ENCODE results near the gene MITF. TPM values are rescaled to one million over a fixed set of nuclear protein-coding genes. Genes with fewer than 3 reads are reported as not detected.

MITF gene
- total RNA-seq, 1 experiment from 2014 or later, result 1.9 TPM

GRCh38 chr3:69724722-69725435, 14.4 kb upstream of the MITF start:
- no peak for ATAC-seq
- Histone ChIP-seq H3K9me2 (ENCODE audit: insufficient read depth) (no peaks in the 10 kb centered on the region), H3K27ac (ENCODE audit: low read depth, low read length) (no peak overlapping the region), H3K9me3 (ENCODE audit: control insufficient read depth in 1 of 2, insufficient read depth in 1 of 2, low read depth in 1 of 2, low read length in 2 of 2) (no peaks in the 10 kb centered on the region), H3K79me2 (ENCODE audit: insufficient read depth, low read length) (no peaks in the 10 kb centered on the region), H3K4me2 (ENCODE audit: low read length) (no peak overlapping the region), H2AFZ (ENCODE audit: low read depth, low read length, poor library complexity, severe bottlenecking) (no peak overlapping the region), H3K36me3 (ENCODE audit: control insufficient read depth in 1 of 2, insufficient read depth in 2 of 2, low read length in 2 of 2) (no peaks in the 10 kb centered on the region), H3K27me3 (ENCODE audit: insufficient read depth, low read length) (peaks cover 3% of the 10 kb centered on the region), H3K4me1 (ENCODE audit: control insufficient read depth in 1 of 2, insufficient read depth in 2 of 2, low read length in 2 of 2) (no peaks in the 10 kb centered on the region), H3K4me3 (replicated peaks in 1 of 2; ENCODE audit: low read depth in 1 of 2, low read length in 2 of 2) (no peak overlapping the region), H3K9ac (ENCODE audit: low read length) (no peak overlapping the region), H4K20me1 (ENCODE audit: insufficient read depth) (no peaks in the 10 kb centered on the region)
- POLR2A ChIA-PET, result no interaction called here
- RAD21 ChIA-PET (ENCODE audit: low non-redundant PET in 1 of 2, low total read pairs in 2 of 2, uncharacterized antibody in 2 of 2, unreplicated experiment in 2 of 2), result no interaction called here
- no peak for TF ChIP-seq POLR2AphosphoS5 (IDR thresholded peaks at IDR 0.05; ENCODE audit: low read depth, low read length)
- TF ChIP-seq JUND (IDR thresholded peaks at IDR 0.05), result no peak
- TF ChIP-seq RAD21 (IDR thresholded peaks at IDR 0.05; ENCODE audit: low read depth), result no peak
- no peak for TF ChIP-seq EZH2phosphoT487 (IDR thresholded peaks at IDR 0.05; ENCODE audit: borderline replicate concordance)
- no peak for TF ChIP-seq MAX (IDR thresholded peaks at IDR 0.05)
- no peak for TF ChIP-seq CBX3 (IDR thresholded peaks at IDR 0.05; ENCODE audit: low read depth)
- no peak for TF ChIP-seq ZFX (IDR thresholded peaks at IDR 0.05)
- no peak for TF ChIP-seq SP1 (IDR thresholded peaks at IDR 0.05; ENCODE audit: low read depth)
- TF ChIP-seq, protein P1, sequence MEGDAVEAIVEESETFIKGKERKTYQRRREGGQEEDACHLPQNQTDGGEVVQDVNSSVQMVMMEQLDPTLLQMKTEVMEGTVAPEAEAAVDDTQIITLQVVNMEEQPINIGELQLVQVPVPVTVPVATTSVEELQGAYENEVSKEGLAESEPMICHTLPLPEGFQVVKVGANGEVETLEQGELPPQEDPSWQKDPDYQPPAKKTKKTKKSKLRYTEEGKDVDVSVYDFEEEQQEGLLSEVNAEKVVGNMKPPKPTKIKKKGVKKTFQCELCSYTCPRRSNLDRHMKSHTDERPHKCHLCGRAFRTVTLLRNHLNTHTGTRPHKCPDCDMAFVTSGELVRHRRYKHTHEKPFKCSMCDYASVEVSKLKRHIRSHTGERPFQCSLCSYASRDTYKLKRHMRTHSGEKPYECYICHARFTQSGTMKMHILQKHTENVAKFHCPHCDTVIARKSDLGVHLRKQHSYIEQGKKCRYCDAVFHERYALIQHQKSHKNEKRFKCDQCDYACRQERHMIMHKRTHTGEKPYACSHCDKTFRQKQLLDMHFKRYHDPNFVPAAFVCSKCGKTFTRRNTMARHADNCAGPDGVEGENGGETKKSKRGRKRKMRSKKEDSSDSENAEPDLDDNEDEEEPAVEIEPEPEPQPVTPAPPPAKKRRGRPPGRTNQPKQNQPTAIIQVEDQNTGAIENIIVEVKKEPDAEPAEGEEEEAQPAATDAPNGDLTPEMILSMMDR (IDR thresholded peaks at IDR 0.05 in 2 of 3, conservative IDR thresholded peaks at IDR 0.05 in 1 of 3; ENCODE audit: borderline replicate concordance in 1 of 3, insufficient read depth in 1 of 3, low read depth in 2 of 3, low read length in 2 of 3), result no peak
- TF ChIP-seq ELF1 (IDR thresholded peaks at IDR 0.05; ENCODE audit: borderline replicate concordance, low read depth), result no peak
- no peak for TF ChIP-seq SIN3A (IDR thresholded peaks at IDR 0.05; ENCODE audit: low read depth)
- TF ChIP-seq ATF3 (IDR thresholded peaks at IDR 0.05), result no peak
- no peak for TF ChIP-seq CEBPB (IDR thresholded peaks at IDR 0.05; ENCODE audit: low read depth)
- TF ChIP-seq YY1 (IDR thresholded peaks at IDR 0.05; ENCODE audit: extremely low read depth, insufficient replicate concordance, low read depth, low read length), result no peak
- no TSS peak for BruUV-seq (replicated peaks)
- CTCF ChIA-PET, result no interaction called here
- no peak for DNase-seq (ENCODE audit: low read depth, low spot score)
- intact Hi-C loops (cut with micrococcal nuclease), result no loop called here

All from HCT116 (cell line).